HCT116 (cell line): Measurements from ENCODE around the gene RAB39A. TPM values are rescaled to one million over a fixed set of nuclear protein-coding genes. Genes with fewer than 3 reads are reported as not detected.
"Not testable (repeated sequence)": the region's sequence is repeated elsewhere in the genome, so short reads cannot be mapped to it uniquely, and the experiment has no call there.

Experiments
- ATAC-seq: fragments of 200-7000 bp; cut with Tn5 transposase; 2 replicates; pipeline ENCODE4 v1.9.1; 2020; ENCODE audit warnings: mild to moderate bottlenecking, moderate library complexity
- BruUV-seq: library from RNA; stranded (reverse); fragments of 400-500 nt; replicated peaks from 2 replicates; lab custom pipeline; 2021; lab: Mats Ljungman, UMichigan
- CTCF ChIA-PET: fragments of 300-600 bp; sonication (Branson Sonifier 250); formaldehyde crosslinking; loops from one replicate; lab custom pipeline; 2021; ENCODE audit warnings: antibody characterized with exemption; lab: Charles Lee
- POLR2A ChIA-PET: fragments of 300-600, 350-600 bp; sonication (Branson Sonifier 250); formaldehyde crosslinking; loops from one replicate; lab custom pipeline; 2021; ENCODE audit warnings: antibody characterized with exemption; lab: Charles Lee
- RAD21 ChIA-PET, 2 experiments: fragments of 300-600 bp; sonication (Branson Sonifier 250); formaldehyde crosslinking; loops; one replicate each; lab custom pipeline; 2023; ENCODE audit warnings: low total read pairs in 2 of 2; ENCODE audit not compliant: uncharacterized antibody in 2 of 2, unreplicated experiment in 2 of 2, low non-redundant PET in 1 of 2; lab: Charles Lee
- DNase-seq: peaks from one replicate; pipeline ENCODE4 v3.0.0-alpha.2; 2010; ENCODE audit warnings: low read depth, low spot score
- H2AFZ ChIP-seq: fragments of 200-600 bp; shearing (Covaris generic), sonication (generic); 2 replicates; pipeline ENCODE4 v1.6.1; 2017; ENCODE audit warnings: low read depth, mixed run types, mixed read lengths, antibody characterized with exemption, low read length; ENCODE audit not compliant: poor library complexity, severe bottlenecking
- H3K27ac ChIP-seq: 2 replicates; pipeline ENCODE4 v1.5.1; 2012; ENCODE audit warnings: low read depth, low read length
- H3K27me3 ChIP-seq: fragments of 200-600 bp; sonication (generic); 2 replicates; pipeline ENCODE4 v1.6.1; 2016; ENCODE audit warnings: mixed run types, low read length, mixed read lengths; ENCODE audit not compliant: insufficient read depth
- H3K36me3 ChIP-seq, 2 experiments: fragments of 200-500 bp in 1 of 2; fragments of 200-600 bp in 1 of 2; sonication (Bioruptor generic) in 1 of 2; sonication (generic) in 1 of 2; 2 replicates each; pipeline versions ENCODE4 v1.5.1 to v1.6.1; 2014 to 2016; ENCODE audit warnings: low read length in 2 of 2, inconsistent platforms in 1 of 2, mixed read lengths in 1 of 2, mixed run types in 1 of 2; ENCODE audit not compliant: insufficient read depth in 2 of 2, control insufficient read depth in 1 of 2
- H3K4me1 ChIP-seq, 2 experiments: fragments of 200-600 bp in 1 of 2; sonication (generic) in 1 of 2; 2 replicates each; pipeline versions ENCODE4 v1.5.1 to v1.6.1; 2012 to 2017; ENCODE audit warnings: low read length in 2 of 2, inconsistent platforms in 1 of 2, mild to moderate bottlenecking in 1 of 2, mixed read lengths in 1 of 2, mixed run types in 1 of 2, moderate library complexity in 1 of 2; ENCODE audit not compliant: insufficient read depth in 2 of 2, control insufficient read depth in 1 of 2
- H3K4me2 ChIP-seq: fragments of 200-600 bp; sonication (generic); 2 replicates; pipeline ENCODE4 v1.6.1; 2017; ENCODE audit warnings: mixed run types, low read length, mixed read lengths
- H3K4me3 ChIP-seq, 2 experiments: fragments of 200-600 bp in 1 of 2; sonication (generic) in 1 of 2; replicated peaks in 1 of 2; 2 replicates each; pipeline ENCODE4 v1.5.1; 2011 to 2016; ENCODE audit warnings: low read length in 2 of 2, control low read depth in 1 of 2, low read depth in 1 of 2, mild to moderate bottlenecking in 1 of 2, mixed read lengths in 1 of 2, mixed run types in 1 of 2
- H3K79me2 ChIP-seq: fragments of 200-600 bp; sonication (generic); 2 replicates; pipeline ENCODE4 v1.6.1; 2017; ENCODE audit warnings: mild to moderate bottlenecking, mixed run types, low read length, moderate library complexity, mixed read lengths; ENCODE audit not compliant: insufficient read depth
- H3K9ac ChIP-seq: fragments of 200-600 bp; sonication (generic); 2 replicates; pipeline ENCODE4 v1.6.1; 2016; ENCODE audit warnings: low read length, mixed read lengths
- H3K9me2 ChIP-seq: fragments of 200-600 bp; sonication (generic), shearing (Covaris generic); 2 replicates; pipeline ENCODE4 v1.6.1; 2017; ENCODE audit warnings: mixed run types, mild to moderate bottlenecking, moderate library complexity; ENCODE audit not compliant: insufficient read depth
- H3K9me3 ChIP-seq, 2 experiments: fragments of 200-500 bp in 1 of 2; fragments of 200-600 bp in 1 of 2; sonication (Bioruptor generic) in 1 of 2; sonication (generic) in 1 of 2; 2 replicates each; pipeline ENCODE4 v1.6.1; 2014 to 2017; ENCODE audit warnings: low read length in 2 of 2, mixed read lengths in 2 of 2, inconsistent platforms in 1 of 2, low read depth in 1 of 2, mild to moderate bottlenecking in 1 of 2, mixed run types in 1 of 2, moderate library complexity in 1 of 2; ENCODE audit not compliant: control insufficient read depth in 1 of 2, insufficient read depth in 1 of 2
- H4K20me1 ChIP-seq: fragments of 200-600 bp; sonication (generic), shearing (Covaris generic); 2 replicates; pipeline ENCODE4 v1.6.1; 2017; ENCODE audit warnings: mixed run types, mild to moderate bottlenecking, moderate library complexity; ENCODE audit not compliant: insufficient read depth
- ATF3 ChIP-seq: IDR thresholded peaks from 2 replicates; pipeline ENCODE4 v1.6.1; 2012
- CBX3 ChIP-seq: IDR thresholded peaks from 2 replicates; pipeline ENCODE4 v1.6.1; 2012; ENCODE audit warnings: low read depth
- CEBPB ChIP-seq: IDR thresholded peaks from 2 replicates; pipeline ENCODE4 v1.6.1; 2012; ENCODE audit warnings: low read depth
- ELF1 ChIP-seq: IDR thresholded peaks from 2 replicates; pipeline ENCODE4 v1.6.1; 2012; ENCODE audit warnings: low read depth, borderline replicate concordance
- EZH2 ChIP-seq: fragments of 200-600 bp; sonication (generic); IDR thresholded peaks from 2 replicates; pipeline ENCODE4 v1.6.1; 2017; ENCODE audit warnings: antibody characterized with exemption, mixed run types
- JUND ChIP-seq: IDR thresholded peaks from 2 replicates; pipeline ENCODE4 v1.6.1; 2012
- POLR2A ChIP-seq: IDR thresholded peaks from 2 replicates; pipeline ENCODE4 v1.7.0; 2011; ENCODE audit warnings: borderline replicate concordance; ENCODE audit not compliant: insufficient read depth, insufficient read length; ENCODE audit errors: extremely low read depth
- RAD21 ChIP-seq: IDR thresholded peaks from 2 replicates; pipeline ENCODE4 v1.6.1; 2012; ENCODE audit warnings: low read depth, mild to moderate bottlenecking
- SIN3A ChIP-seq: IDR thresholded peaks from 2 replicates; pipeline ENCODE4 v1.6.1; 2012; ENCODE audit warnings: low read depth
- YY1 ChIP-seq: IDR thresholded peaks from 2 replicates; pipeline ENCODE4 v1.6.1; 2011; ENCODE audit warnings: low read length, low read depth, moderate library complexity, mild to moderate bottlenecking; ENCODE audit not compliant: insufficient replicate concordance; ENCODE audit errors: extremely low read depth
- ZFX ChIP-seq: fragments of 450-650 bp; IDR thresholded peaks from 2 replicates; pipeline ENCODE4 v1.6.1; 2017
- ZNF274 ChIP-seq: fragments of 200-500 bp; sonication (Bioruptor generic); IDR thresholded peaks from 2 replicates; pipeline ENCODE4 v1.6.1; 2014; ENCODE audit warnings: mild to moderate bottlenecking, low read depth, low read length, inconsistent platforms
- intact Hi-C: fragments of 100-400 bp; cut with micrococcal nuclease; formaldehyde crosslinking; loops from 2 replicates; pipeline ENCODE4 v1.10.0; 2022
- total RNA-seq: library from RNA; stranded (reverse); gene quantifications from one replicate; pipeline ENCODE4 v1.2.1, GENCODE V29; 2021; ENCODE audit not compliant: unreplicated experiment
- TF ChIP-seq, protein P1 (sequence below): IDR thresholded peaks from 2 replicates; pipeline ENCODE4 v1.6.1; 2011; ENCODE audit warnings: mild to moderate bottlenecking, low read length, moderate library complexity; ENCODE audit not compliant: insufficient replicate concordance; ENCODE audit errors: extremely low read depth
- TF ChIP-seq, protein P2 (sequence below): IDR thresholded peaks from 2 replicates; pipeline ENCODE4 v1.6.1; 2012; ENCODE audit warnings: low read depth
- TF ChIP-seq, protein P3 (sequence below): IDR thresholded peaks from 2 replicates; pipeline ENCODE4 v1.6.1; 2012

Gene RAB39A
- total RNA-seq, 1 experiment from 2014 or later: not detected

DNA sequence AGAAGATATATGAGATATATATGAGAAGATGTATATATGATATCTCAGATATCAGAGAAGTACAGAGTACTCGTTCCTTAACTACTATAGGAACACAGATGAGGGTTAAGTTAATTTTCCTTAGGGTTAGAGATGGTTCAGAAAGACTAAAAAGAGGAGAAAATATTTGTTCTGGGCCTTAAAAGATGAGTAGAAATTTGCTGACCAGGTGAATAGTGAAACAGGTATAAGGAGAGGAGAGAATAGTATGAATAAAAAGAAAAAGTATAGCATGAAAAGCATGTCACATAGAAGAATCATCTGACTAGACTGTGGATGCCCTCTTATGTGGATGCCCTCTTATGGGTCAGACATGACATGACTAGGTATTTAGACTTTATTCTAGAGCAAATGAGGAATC is 6.3 kb upstream of the RAB39A start (continued):
- TF ChIP-seq ATF3 (no peak), ZNF274 (no peak), ZFX (no peak)

DNA sequence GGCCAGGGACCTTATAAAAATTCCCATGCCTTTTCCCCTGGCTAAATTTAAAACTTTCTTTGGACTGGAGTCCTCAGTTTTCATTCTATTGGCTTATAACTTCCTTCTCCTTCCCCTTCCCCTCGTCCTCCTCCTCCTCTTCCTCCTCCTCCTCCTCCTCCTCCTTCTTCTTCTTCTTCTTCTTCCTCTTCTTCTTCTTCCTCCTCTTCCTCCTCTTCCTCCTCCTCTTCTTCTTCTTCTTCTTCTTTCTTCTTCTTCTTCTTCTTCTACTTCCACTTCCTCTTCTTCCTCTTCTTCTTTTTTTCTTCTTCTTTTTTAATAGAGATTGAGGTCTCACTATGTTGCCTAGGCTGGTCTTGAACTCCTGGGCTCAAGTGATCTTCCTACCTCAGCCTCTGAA is 4.7 kb upstream of the RAB39A start:
- H4K20me1 ChIP-seq, intact Hi-C loops, H3K9me2 ChIP-seq, H3K27ac ChIP-seq, H3K4me2 ChIP-seq, CTCF ChIA-PET, H2AFZ ChIP-seq, H3K4me1 ChIP-seq, H3K79me2 ChIP-seq, ATAC-seq, RAD21 ChIA-PET, H3K27me3 ChIP-seq, H3K4me3 ChIP-seq, H3K36me3 ChIP-seq, H3K9ac ChIP-seq, DNase-seq, BruUV-seq, H3K9me3 ChIP-seq: not testable (repeated sequence)
- POLR2A ChIA-PET: interaction anchor here (0.5 kb wide), 1 partner anchor 11 kb away, joined by 3 read pairs; no protein-coding TSS in a partner anchor

DNA sequence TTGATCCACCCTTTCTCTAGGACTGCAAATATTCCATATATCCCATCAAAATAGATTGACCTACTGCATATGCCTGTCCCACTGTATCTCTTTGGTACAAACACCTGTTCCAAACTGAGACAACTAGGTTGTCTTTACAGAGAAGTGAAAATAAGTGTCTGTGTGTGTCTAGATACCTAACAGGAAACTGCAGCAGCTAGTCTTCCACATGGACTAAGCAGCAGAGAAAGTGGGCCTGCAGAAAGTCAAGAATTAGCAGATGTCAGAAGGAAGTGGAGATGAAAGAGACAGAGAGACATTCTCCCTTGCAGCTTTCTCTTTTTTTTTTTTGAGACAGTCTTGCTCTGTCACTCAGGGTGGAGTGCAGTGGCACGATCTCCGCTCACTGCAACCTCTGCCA is 3.9 kb upstream of the RAB39A start:
- H3K27me3 ChIP-seq: peaks cover 3% of the 10 kb centered on the region; the same call in 1 of the 2 replicates
- ChIA-PET CTCF (no interaction called here), RAD21 (no interaction called here), POLR2A (no interaction called here)
- H3K79me2 ChIP-seq: no peaks in the 10 kb centered on the region
- H3K9me2 ChIP-seq: no peaks in the 10 kb centered on the region
- DNase-seq: no peak
- H3K27ac ChIP-seq: no peak overlapping the region
- ATAC-seq: no peak
- H3K4me2 ChIP-seq: no peak overlapping the region
- no peaks in the 10 kb centered on the region for H3K9me3 ChIP-seq
- H3K4me3 ChIP-seq: no peak overlapping the region
- no peaks in the 10 kb centered on the region for H3K36me3 ChIP-seq
- no peak overlapping the region for H2AFZ ChIP-seq
- H4K20me1 ChIP-seq: no peaks in the 10 kb centered on the region
- no TSS peak for BruUV-seq
- intact Hi-C loops: no loop called here
- no peak overlapping the region for H3K9ac ChIP-seq
- H3K4me1 ChIP-seq: peaks cover 0 to 10% of the 10 kb centered on the region in 2 experiments; a peak in 2 of 4 replicates
- TF ChIP-seq, protein P1, sequence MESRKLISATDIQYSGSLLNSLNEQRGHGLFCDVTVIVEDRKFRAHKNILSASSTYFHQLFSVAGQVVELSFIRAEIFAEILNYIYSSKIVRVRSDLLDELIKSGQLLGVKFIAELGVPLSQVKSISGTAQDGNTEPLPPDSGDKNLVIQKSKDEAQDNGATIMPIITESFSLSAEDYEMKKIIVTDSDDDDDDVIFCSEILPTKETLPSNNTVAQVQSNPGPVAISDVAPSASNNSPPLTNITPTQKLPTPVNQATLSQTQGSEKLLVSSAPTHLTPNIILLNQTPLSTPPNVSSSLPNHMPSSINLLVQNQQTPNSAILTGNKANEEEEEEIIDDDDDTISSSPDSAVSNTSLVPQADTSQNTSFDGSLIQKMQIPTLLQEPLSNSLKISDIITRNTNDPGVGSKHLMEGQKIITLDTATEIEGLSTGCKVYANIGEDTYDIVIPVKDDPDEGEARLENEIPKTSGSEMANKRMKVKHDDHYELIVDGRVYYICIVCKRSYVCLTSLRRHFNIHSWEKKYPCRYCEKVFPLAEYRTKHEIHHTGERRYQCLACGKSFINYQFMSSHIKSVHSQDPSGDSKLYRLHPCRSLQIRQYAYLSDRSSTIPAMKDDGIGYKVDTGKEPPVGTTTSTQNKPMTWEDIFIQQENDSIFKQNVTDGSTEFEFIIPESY: no peak
- TF ChIP-seq, protein P2, sequence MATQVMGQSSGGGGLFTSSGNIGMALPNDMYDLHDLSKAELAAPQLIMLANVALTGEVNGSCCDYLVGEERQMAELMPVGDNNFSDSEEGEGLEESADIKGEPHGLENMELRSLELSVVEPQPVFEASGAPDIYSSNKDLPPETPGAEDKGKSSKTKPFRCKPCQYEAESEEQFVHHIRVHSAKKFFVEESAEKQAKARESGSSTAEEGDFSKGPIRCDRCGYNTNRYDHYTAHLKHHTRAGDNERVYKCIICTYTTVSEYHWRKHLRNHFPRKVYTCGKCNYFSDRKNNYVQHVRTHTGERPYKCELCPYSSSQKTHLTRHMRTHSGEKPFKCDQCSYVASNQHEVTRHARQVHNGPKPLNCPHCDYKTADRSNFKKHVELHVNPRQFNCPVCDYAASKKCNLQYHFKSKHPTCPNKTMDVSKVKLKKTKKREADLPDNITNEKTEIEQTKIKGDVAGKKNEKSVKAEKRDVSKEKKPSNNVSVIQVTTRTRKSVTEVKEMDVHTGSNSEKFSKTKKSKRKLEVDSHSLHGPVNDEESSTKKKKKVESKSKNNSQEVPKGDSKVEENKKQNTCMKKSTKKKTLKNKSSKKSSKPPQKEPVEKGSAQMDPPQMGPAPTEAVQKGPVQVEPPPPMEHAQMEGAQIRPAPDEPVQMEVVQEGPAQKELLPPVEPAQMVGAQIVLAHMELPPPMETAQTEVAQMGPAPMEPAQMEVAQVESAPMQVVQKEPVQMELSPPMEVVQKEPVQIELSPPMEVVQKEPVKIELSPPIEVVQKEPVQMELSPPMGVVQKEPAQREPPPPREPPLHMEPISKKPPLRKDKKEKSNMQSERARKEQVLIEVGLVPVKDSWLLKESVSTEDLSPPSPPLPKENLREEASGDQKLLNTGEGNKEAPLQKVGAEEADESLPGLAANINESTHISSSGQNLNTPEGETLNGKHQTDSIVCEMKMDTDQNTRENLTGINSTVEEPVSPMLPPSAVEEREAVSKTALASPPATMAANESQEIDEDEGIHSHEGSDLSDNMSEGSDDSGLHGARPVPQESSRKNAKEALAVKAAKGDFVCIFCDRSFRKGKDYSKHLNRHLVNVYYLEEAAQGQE: no peak
- TF ChIP-seq CBX3 (no peak), JUND (no peak), POLR2A (no peak), CEBPB (no peak), ZFX (no peak), EZH2 (no peak), SIN3A (no peak), RAD21 (no peak), YY1 (no peak), ELF1 (no peak)
- TF ChIP-seq, protein P3, sequence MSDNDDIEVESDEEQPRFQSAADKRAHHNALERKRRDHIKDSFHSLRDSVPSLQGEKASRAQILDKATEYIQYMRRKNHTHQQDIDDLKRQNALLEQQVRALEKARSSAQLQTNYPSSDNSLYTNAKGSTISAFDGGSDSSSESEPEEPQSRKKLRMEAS: no peak
